NCI-H2081 (cell line): ENCODE data around the gene KCNIP4.

Source experiments
- DNase-seq, 2 experiments: peaks; one replicate each; lab custom pipeline; 2025; lab: John Stamatoyannopoulos, UW

Gene KCNIP4

DNA sequence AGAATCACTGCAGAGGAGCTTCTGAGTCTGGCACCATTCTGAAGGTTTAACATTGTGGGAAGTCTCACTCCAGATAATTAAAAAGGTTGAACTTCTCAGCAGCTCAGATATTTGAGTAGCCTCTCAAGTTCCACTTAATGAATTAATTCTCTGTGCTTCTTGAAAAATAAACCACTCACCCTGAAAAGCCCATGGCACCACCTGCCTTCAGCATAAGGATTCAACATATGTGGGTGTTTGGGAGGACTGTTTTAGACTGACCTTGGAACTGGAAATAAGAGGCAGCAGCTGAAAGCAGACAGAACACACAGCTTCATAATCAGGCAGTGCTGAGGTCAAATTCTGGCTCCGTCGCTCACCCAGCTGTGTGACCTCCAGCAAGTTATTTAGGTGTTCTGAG, 100.6 kb downstream of the KCNIP4 start:
- no peak for DNase-seq

DNA sequence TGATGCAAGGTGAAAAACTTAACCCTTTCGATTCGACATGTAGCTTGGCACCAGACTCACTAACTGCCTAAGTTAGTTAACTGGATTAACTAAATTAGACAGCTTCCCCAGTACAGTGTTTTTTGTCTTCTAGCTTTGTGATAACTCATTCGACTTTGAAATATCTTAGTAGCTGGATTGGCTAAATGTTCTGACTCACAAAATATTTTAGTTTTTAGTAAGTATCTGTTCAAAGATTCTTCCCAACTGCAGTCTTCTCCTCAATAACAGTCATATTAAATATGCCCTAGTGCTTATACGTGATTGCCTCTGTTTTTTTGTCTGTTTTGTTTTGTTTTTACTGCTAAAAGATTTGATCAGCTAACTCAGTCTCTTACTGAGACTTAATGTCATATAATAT, 102.9 kb downstream of the KCNIP4 start:
- no peak for DNase-seq

DNA sequence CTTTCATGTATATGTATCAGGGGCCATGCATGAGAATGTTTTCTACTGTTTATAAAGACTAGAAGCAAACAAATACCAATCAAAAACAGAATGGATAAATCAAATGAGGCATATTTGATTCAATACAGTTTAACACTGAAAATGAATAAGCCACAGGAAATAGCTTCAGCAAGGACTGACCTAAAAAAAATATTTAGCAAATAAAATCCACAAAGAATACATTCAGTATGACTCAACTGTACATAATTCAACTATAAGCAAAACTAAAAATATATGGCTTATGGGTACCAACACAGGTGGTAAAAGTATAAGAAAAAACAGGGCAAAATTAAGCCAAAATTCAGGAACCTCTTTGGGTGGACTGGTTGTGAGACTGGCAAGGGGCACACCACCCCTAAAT, 112.9 kb downstream of the KCNIP4 start:
- no peak for DNase-seq

DNA sequence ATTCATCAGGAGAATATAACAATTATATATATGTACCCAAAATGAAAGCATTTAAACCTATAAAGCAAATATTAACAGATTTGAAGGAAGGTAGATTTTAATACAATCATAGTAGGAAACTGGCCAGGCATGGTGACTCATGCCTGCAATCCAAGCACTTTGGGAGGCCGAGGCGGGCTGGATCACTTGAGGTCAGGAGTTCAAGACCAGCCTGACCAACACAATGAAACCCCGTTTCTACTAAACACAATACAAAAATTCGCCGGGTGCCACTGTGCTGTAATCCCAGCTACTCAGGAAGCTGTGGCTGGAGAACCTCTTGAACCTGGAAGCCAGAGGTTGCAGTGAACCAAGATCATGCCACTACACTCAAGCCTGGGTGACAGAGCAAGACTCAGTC, 118.3 kb downstream of the KCNIP4 start:
- DNase-seq: no peak

DNA sequence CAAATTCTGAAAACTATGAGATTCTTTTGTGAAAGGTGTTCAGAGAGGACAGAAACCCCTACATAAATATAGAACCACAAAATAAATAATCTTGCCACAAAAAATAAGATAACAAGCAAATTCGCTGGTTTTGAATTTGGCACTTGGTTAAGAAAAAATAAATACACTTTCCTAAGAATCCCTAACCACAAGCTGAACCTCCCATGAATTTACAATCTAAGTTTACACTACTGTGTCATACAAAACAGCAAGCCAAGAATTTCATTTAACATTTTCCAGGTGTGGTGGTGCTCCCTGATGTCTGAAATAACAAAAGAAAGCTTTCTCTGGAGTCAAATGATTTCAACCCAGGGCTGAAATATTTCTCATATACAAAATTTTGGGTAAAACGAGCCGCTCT, 121.0 kb downstream of the KCNIP4 start:
- DNase-seq: no peak

DNA sequence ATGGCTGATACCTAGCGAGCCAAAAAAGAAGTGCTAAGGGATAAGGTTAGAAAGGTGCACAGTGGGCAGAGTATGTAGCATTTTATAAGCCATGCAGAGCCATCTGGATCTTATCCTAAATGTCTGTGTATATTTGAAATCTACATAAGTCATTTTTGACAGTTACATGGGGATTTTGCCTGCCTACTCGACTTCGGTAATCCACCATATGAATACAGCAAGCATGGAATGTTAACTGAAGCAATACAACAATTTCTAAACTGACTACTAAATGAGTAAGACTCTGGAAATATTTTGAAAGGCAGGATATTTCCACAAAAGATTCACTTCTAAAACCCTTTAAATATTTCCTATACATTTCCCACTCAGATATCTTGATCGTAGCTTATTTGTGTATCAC, 122.5 kb downstream of the KCNIP4 start:
- no peak for DNase-seq

DNA sequence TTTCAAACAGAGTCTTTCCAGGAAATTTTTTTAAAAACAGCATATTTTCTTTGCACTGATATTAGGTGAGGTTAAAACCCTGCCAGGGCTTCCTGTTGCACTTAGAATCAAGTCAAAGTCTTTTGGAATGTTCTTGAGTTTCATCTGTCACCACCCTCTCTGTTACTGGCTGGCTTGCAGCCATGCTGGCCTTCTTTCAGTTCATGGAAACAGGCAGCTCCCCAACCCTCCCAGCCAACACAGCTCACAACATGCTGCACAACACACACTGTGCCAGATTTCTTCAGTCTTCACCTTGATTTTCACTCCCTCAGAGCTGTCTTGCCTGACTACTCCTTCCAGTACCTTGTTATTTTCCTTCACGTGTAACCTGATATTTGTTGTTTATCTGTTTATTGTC, 129.5 kb downstream of the KCNIP4 start:
- no peak for DNase-seq

DNA sequence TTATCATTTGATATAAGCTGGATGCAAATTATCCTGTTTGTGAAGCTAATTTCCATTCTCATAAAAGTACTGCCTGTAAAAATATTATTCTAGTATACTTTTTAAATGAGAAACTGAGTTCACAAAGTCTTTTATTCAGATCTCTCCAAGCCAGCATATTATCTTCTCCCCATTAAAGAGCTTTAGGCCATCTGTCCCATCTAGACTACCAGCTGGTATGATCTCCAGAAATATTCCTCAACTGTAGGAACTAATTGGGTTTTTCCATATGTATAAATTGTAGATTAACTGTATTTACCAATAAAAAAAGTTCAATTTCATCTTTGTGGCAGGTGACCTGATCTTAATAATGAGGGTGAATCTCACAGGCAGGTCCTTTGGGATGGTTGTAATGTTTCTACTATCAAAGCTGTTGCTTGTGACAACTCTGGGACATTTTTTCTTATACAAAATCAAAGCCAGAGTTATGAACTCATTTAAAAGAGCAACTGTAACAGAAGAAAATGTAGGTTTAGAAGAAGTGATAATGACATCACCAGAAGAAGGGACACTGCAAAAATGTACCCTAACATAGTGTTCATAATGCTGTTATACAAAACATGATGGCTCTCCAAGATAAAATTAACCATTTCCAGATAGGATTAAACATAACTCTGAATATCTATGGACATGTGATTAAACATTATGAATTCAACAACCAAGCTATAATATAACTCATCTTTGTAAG, 132.8 kb downstream of the KCNIP4 start:
- DNase-seq: no peak

DNA sequence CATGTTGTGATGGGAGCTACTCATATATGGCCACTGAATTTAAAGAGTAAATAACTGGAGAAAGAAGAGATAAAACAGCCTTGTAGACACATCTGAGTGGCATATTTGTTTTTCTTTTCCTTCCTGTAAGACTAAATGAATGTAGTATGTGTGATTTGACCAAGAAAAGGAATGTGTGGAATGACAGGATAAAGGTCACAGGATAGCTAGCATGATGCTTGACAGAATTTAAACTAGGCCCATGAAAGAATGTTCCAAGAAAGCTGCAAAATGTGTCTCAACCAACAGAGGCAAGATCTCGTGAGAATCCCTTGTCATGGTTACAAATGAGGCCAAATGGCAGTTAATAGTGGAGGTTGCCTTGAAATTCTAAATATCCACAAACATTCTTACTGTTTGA, 137.0 kb downstream of the KCNIP4 start:
- no peak for DNase-seq

DNA sequence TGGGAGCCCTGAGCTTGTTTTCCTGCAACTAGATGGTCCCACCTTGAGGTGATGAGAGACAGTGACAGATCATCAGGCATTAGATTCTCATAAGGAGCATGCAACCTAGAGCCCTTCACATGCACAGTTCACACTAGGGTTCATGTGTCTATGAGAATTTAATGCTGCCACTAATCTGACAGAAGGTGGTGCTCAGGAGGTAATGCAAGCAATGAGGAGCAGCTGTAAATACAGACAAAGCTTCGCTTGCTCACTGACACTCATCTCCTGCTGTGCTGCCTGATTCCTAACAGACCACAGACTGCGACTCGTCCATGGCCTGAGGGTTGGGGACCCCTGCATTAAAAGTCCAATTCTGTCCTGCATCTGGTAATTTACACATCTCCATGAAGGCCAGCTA, 141.6 kb downstream of the KCNIP4 start:
- no peak for DNase-seq

DNA sequence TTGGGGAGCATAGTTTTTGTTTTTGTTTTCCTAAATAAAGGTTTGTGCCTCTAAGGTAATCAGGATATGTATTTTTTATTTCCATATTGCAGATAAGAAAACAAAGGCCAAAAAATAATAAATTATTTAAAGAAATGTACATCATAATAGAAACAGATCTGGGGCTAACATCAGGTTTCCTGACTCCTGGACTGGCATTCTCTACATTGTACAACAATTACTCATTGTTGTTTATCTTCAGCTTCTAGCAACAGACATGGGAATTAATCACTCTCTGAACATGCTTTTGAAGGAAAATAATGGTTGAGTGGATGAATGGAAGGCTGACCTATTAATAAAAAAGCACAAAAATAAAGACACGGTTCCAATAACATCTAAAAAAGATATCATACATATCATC, 146.2 kb downstream of the KCNIP4 start:
- DNase-seq: no peak

DNA sequence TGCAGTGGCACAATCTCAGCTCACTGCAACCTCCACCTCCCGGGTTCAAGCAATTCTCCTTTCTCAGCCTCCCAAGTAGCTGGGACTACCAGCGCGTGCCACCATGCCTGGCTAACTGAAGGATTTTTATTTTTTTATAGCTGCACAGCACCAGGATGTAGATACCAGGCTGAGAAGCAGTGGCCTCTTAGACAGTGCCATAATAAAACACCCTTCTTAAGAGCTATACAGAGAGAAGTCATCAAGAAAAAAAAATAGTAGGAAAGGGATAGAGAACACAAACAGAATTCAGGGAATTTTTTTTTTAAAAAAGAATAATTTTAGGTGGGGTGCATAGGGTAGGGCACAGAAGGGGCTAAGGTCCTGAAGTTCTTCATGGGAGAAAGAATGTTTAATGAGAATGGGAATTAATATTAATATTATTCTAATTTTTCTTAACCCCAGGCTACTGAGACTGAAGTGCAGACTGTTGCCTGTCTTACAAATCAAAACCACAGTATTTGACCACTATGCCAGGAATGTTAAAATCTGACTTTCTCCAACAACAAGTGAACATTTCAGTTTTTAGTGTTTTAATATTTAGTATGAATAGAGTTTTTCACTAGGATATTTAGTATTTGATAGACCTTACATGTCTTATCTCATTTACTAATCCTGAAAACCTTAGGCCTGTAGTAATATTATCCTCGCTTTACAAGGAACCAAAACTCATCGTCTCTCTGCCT, 146.7 kb downstream of the KCNIP4 start:
- DNase-seq: no peak

DNA sequence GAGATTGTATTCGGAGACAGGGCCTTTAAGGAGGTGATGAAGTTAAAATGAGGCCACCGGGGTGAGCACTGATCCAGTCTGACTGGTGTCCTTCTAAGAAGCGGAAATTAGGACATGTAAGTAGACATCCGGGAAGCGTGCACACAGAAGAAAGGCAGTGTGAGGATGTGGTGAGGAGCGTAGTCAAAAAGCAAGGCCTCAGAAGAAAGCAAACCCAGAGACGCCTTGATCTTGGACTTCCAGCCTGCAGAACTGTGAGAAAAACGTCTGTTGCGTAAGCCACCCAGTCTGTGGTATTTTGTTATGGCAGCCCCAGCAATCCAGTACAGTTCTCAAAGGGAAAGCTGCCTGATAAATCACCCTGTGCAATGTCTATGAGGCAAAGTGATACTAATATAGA, 153.5 kb downstream of the KCNIP4 start:
- no peak for DNase-seq

DNA sequence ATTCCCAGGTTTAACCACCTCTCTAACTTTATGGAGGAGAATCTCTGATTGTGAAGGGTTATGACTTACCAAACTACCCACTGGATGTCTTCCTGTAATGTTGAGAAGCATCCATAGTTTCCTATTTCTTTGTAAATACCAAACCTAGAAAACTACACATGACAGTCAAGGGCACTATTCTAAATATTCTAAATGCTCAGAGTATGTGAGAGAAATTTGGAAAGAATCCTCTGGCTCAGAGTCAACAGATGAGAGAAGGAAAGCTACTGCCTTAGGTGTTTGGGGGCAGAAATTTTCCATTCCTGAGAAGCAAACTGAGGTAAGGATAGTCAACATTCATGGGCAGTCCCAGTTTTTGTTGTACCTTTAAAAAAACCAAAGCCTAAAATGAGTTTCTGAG, 155.8 kb downstream of the KCNIP4 start:
- DNase-seq: no peak

DNA sequence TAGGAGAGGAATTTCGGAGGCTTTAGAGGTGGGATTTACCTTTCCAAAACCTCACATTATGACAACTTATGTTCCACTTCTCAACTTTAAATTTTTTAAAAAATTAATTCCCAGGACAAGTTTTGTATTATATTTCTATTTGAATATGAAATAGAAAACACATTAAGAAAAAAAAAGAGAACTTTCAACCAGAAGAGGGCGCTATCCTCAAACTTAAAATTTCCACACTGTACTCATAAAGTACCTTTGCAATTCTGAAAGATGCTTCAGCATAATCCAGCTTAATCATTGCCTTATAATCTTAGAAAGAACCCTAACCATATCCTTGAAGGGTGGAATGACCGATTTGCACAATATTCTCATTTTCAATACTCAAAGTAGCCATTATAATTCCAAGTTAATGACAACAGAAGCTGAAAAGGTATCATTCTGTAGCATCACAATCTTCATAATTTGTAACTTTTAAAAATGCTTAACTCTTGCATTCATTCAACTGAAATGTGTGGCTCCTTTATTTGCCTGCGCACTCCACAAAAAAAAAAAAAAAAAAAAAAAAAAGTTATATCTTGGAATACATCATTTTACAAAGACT, 158.0 kb downstream of the KCNIP4 start:
- DNase-seq: peak; percentile 47 to 57

DNA sequence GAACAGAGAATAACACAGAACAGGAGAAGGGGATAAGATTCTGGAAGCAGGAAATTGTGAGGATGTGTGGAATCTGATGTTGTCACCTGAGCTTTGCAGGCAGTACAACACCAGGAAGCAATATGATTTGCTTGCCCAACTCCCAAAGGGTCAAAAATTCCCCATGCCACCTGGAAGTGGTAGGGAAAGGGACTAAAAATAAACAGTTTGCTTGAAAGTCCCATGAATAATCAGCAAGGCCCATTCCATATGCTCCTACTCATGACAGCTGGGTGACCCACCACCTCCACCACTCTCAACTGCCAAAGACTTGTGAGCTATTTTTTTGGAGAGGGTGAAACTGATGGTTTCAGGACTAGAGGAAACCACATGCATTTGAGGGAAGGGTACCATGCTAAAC, 168.4 kb downstream of the KCNIP4 start:
- DNase-seq: no peak

DNA sequence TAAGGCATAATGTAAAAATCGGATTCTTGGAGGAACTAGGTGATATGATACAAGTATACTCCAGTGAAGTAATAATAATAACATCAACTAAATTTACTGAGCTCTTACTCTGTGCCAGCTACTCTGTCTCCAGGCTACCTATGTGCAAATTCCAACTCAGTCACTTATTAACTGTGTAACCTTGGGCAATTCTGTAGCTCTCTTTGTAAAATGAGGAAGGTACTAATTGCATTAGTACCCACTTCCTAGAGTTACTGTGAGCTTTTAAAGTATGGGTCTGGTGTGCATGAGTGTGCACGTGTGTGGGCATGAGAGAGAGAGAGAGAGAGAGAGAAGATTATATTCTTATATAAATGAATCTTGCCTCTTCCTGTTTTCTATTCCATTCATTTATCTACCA, 169.9 kb downstream of the KCNIP4 start:
- DNase-seq: no peak

DNA sequence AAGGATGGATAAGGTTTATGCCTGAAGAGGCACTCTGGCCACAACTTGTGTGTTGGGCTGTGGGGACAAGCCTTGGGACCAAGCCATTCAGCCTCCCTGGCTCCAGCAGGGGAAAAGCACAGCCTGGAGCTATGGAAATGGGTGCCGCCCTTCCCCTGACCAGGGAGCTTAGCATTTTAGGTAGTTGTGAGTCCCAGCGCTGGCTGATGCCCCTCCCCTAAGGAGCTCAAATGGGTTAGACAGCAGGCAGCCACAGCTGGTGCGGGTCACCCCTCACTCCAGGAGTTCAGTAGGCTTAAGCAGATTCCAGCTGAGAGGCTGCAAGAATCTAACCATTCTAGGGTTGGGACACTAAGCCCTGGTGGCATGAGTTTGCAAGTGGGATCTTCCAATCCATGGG, 172.9 kb downstream of the KCNIP4 start:
- no peak for DNase-seq

DNA sequence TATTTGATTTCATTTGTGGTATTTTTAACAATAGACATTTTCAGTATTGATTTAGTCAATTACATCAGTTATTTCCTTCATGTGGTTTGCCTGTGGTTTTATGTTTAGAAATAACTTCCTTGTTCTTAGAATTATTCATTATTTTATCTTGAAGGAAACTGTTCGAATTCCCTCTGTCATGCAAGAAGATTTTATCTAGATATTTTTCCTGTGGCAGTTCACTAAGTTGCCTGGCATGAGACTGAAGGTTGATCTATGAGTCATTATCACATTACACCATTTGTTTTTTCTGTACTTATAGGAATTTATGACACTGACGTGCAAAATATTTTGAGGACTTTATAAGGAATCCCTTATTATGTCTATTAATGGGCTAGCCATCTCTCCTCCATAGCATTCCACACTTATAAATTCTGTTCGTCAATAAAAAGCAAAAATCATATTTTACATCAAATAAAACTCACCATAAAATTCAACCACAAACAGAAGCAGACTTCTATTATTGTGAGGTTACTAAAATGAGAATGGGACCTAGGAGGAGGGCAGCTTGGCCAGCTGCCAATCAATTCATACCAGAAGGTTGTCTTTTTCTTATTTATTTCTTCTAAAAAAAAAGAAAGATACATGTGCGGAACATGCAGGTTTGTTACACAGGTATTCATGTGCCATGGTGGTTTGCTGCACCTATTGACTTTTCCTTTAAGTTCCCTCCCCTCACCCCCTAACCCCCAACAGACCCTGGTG, 179.0 kb downstream of the KCNIP4 start:
- no peak for DNase-seq

DNA sequence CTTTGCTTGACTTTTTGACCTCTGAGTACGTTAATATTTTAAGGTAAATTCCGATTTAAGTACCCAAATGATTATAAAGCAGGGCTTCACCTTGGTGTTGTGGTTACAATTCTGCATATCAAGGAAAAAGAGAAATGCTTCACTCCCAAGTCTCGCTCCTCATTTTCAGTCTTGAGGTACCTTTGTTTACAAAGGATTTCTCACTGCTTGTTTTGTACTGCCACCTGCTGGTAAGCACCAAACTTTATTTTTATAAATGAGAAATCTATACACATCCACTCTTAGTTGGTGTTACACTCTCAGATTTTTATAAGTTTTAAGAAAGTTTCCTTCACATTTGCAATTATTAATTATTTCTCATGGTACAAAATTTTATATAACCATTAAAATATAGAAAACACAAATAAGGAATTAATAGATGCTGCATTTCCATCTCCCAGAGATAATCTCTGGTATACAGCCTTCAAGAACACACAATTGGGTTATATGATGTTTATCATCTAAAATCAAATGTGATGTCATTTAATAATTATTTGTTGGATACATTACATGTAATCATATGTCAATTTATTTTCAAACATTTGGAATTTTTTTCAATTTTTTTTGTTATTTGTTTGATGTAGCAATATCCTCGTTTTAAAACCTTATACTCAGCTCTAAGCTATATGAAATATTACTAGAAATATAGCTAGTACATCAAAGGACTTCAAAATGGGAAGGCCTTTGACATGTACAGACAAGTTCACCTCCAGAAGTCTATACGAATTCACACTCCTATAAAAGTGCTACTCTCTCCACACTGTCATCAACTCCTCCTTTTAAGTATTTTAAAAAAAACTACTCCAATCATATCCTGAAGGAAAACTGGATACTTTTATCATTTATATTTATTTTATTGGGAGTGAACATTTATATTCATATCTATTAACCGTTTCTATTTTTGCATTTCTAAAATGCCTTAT, 179.9 kb downstream of the KCNIP4 start:
- peak; percentile 32 to 55 for DNase-seq

DNA sequence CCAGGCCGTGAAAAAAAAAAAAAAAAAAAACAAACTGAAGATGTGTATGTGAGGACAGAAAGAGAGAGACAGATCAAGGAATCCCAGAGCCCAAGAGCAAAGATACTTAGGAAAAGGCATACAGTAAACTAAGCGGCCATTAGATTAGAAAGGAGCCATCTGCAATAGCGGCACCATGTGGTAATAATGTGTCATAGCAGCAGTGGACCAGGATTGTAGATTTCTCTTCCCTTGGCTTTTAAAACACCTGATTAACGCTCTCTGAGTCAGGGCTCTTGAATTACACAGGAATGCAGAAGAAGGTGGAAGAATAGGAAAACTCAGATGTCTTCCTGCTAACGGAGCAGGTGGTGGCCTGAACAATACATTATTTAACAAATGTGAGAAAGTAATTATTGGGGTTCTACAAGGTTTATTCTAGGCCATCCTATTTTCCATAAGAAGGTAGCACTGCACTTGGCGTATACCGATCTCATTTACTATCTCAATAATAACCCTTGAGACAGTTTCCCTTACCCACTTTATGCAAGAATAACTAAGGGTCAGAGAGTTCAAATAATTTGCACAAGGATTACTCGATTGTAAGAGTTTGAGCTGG, 182.7 kb downstream of the KCNIP4 start:
- peak; percentile 59 to 62 for DNase-seq
